H9 (cell line): Measurements from ENCODE around the gene GSE1. TPM values are rescaled to one million over a fixed set of nuclear protein-coding genes. Genes with fewer than 3 reads are reported as not detected.
A peak's percentile ranks its signal among the peaks of the same experiment; 100 is the strongest.

ENCODE experiments used
- DNase-seq: peaks from one replicate; pipeline ENCODE4 v3.0.0-alpha.2; 2017
- H2AFZ ChIP-seq: one replicate; pipeline ENCODE4 v1.6.1; 2013; ENCODE audit warnings: mild to moderate bottlenecking, low read length, control low read depth, moderate library complexity
- H2AK5ac ChIP-seq: 2 replicates; pipeline ENCODE4 v1.6.1; 2013; ENCODE audit warnings: low read length, control low read depth, mixed read lengths; ENCODE audit not compliant: insufficient read length
- H2BK120ac ChIP-seq: one replicate; pipeline ENCODE4 v1.6.1; 2013; ENCODE audit warnings: low read depth, mild to moderate bottlenecking, low read length, control low read depth, inconsistent platforms; ENCODE audit not compliant: poor library complexity, severe bottlenecking
- H2BK12ac ChIP-seq: 2 replicates; pipeline ENCODE4 v1.6.1; 2013; ENCODE audit warnings: low read length, control low read depth, mixed read lengths, low read depth; ENCODE audit not compliant: insufficient read length
- H2BK15ac ChIP-seq: 2 replicates; pipeline ENCODE4 v1.6.1; 2013; ENCODE audit warnings: low read depth, low read length, control low read depth
- H2BK20ac ChIP-seq: one replicate; pipeline ENCODE4 v1.6.1; 2013; ENCODE audit warnings: low read depth, mild to moderate bottlenecking, low read length, control low read depth, inconsistent platforms; ENCODE audit not compliant: poor library complexity, severe bottlenecking
- H2BK5ac ChIP-seq: 2 replicates; pipeline ENCODE4 v1.6.1; 2013; ENCODE audit warnings: low read length, control low read depth, mixed read lengths; ENCODE audit not compliant: insufficient read length
- H3K14ac ChIP-seq: 2 replicates; pipeline ENCODE4 v1.6.1; 2013; ENCODE audit warnings: low read length, control low read depth; ENCODE audit not compliant: insufficient read depth
- H3K18ac ChIP-seq: 2 replicates; pipeline ENCODE4 v1.6.1; 2013; ENCODE audit warnings: low read depth, mild to moderate bottlenecking, mixed read lengths, low read length, control low read depth; ENCODE audit not compliant: insufficient read length
- H3K23ac ChIP-seq: 2 replicates; pipeline ENCODE4 v1.6.1; 2013; ENCODE audit warnings: low read length, control low read depth, mixed read lengths, low read depth; ENCODE audit not compliant: insufficient read length
- H3K23me2 ChIP-seq: 2 replicates; pipeline ENCODE4 v1.6.1; 2013; ENCODE audit warnings: low read depth, mild to moderate bottlenecking, mixed read lengths, low read length, control low read depth; ENCODE audit not compliant: insufficient read length, poor library complexity, severe bottlenecking
- H3K27ac ChIP-seq: 2 replicates; pipeline ENCODE4 v1.5.1; 2013; ENCODE audit warnings: low read length, control low read depth, mixed read lengths, low read depth; ENCODE audit not compliant: insufficient read length
- H3K27me3 ChIP-seq: 2 replicates; pipeline ENCODE4 v1.6.1; 2013; ENCODE audit warnings: low read length, control low read depth, inconsistent platforms; ENCODE audit not compliant: insufficient read depth
- H3K4ac ChIP-seq: 2 replicates; pipeline ENCODE4 v1.6.1; 2013; ENCODE audit warnings: low read depth, mild to moderate bottlenecking, control low read depth, inconsistent platforms, low read length, moderate library complexity
- H3K4me1 ChIP-seq: 2 replicates; pipeline ENCODE4 v1.6.1; 2013; ENCODE audit warnings: low read length, control low read depth, inconsistent platforms; ENCODE audit not compliant: insufficient read depth
- H3K4me2 ChIP-seq: 2 replicates; pipeline ENCODE4 v1.6.1; 2013; ENCODE audit warnings: low read length, control low read depth, mixed read lengths; ENCODE audit not compliant: insufficient read length, insufficient read depth
- H3K56ac ChIP-seq: 2 replicates; pipeline ENCODE4 v1.6.1; 2013; ENCODE audit warnings: low read depth, mild to moderate bottlenecking, mixed read lengths, low read length, control low read depth; ENCODE audit not compliant: insufficient read length
- H3K79me1 ChIP-seq: 2 replicates; pipeline ENCODE4 v1.6.1; 2013; ENCODE audit warnings: low read depth, mild to moderate bottlenecking, moderate library complexity, low read length, control low read depth, inconsistent platforms; ENCODE audit not compliant: insufficient read depth, poor library complexity, severe bottlenecking
- H3K79me2 ChIP-seq: 2 replicates; pipeline ENCODE4 v1.6.1; 2013; ENCODE audit warnings: low read length, control low read depth, inconsistent platforms; ENCODE audit not compliant: insufficient read depth
- H3K9ac ChIP-seq: 2 replicates; pipeline ENCODE4 v1.6.1; 2013; ENCODE audit warnings: low read length, control low read depth, mixed read lengths; ENCODE audit not compliant: insufficient read length; ENCODE audit errors: extremely low read depth
- H3K9me3 ChIP-seq: one replicate; pipeline ENCODE4 v1.6.1; 2013; ENCODE audit warnings: low read depth, low read length, inconsistent platforms; ENCODE audit not compliant: control insufficient read depth
- H3T11ph ChIP-seq: one replicate; pipeline ENCODE4 v1.6.1; 2013; ENCODE audit warnings: mild to moderate bottlenecking, low read length, control low read depth, inconsistent platforms
- H4K20me1 ChIP-seq: one replicate; pipeline ENCODE4 v1.6.1; 2013; ENCODE audit not compliant: control insufficient read depth, insufficient read length, insufficient read depth
- H4K5ac ChIP-seq: 2 replicates; pipeline ENCODE4 v1.6.1; 2013; ENCODE audit warnings: low read depth, mild to moderate bottlenecking, mixed read lengths, low read length, control low read depth; ENCODE audit not compliant: insufficient read length
- H4K8ac ChIP-seq: replicated peaks from 2 replicates; pipeline ENCODE4 v1.6.1; 2013; ENCODE audit warnings: low read length, control low read depth, mixed read lengths, low read depth; ENCODE audit not compliant: insufficient read length
- H4K91ac ChIP-seq: 2 replicates; pipeline ENCODE4 v1.6.1; 2013; ENCODE audit warnings: low read depth, mild to moderate bottlenecking, moderate library complexity, mixed read lengths, low read length, control low read depth; ENCODE audit not compliant: insufficient read length
- H3K27ac Mint-ChIP-seq, 3 experiments: 2 replicates in 2 of 3; 3 replicates in 1 of 3; pipeline ENCODE4 v1.8.0; 2020 to 2021; ENCODE audit warnings: mixed read lengths in 3 of 3, mild to moderate bottlenecking in 1 of 3, moderate library complexity in 1 of 3
- H3K27me3 Mint-ChIP-seq: 2 replicates; pipeline ENCODE4 v1.8.0; 2021; ENCODE audit warnings: low read depth, mild to moderate bottlenecking, moderate library complexity, mixed read lengths
- H3K36me3 Mint-ChIP-seq, 3 experiments: 2 replicates in 2 of 3; 3 replicates in 1 of 3; pipeline ENCODE4 v1.8.0; 2020 to 2021; ENCODE audit warnings: low read depth in 3 of 3, mixed read lengths in 3 of 3; ENCODE audit not compliant: insufficient read depth in 1 of 3
- H3K4me1 Mint-ChIP-seq, 2 experiments: 2 replicates each; pipeline ENCODE4 v1.8.0; 2020; ENCODE audit warnings: mixed read lengths in 2 of 2
- H3K4me3 Mint-ChIP-seq, 2 experiments: 2 replicates in 1 of 2; 3 replicates in 1 of 2; pipeline ENCODE4 v1.8.0; 2020 to 2021; ENCODE audit warnings: mild to moderate bottlenecking in 2 of 2, mixed read lengths in 2 of 2, moderate library complexity in 1 of 2
- H3K9me3 Mint-ChIP-seq, 2 experiments: 2 replicates in 1 of 2; 3 replicates in 1 of 2; pipeline ENCODE4 v1.8.0; 2020; ENCODE audit warnings: mild to moderate bottlenecking in 2 of 2, mixed read lengths in 2 of 2, moderate library complexity in 1 of 2
- CTCF ChIP-seq: fragments of 200-600 bp; sonication (generic); conservative IDR thresholded peaks from 3 replicates; pipeline ENCODE4 v1.8.0; 2021; ENCODE audit warnings: antibody characterized with exemption, mild to moderate bottlenecking
- WGBS: extraction: QIAGEN DNeasy Blood & Tissue Kit; methylation state at CpG from one replicate; pipeline ENCODE4 v1.1.7; 2013; ENCODE audit warnings: missing lambda C conversion rate, low lambda C conversion rate, mixed read lengths; ENCODE audit not compliant: insufficient read length; ENCODE audit errors: extremely low coverage; 5-methylcytosine and 5-hydroxymethylcytosine counted together
- total RNA-seq: library from RNA; stranded (reverse); gene quantifications from 2 replicates; pipeline ENCODE4 v1.2.1, GENCODE V29; 2021

GSE1 gene
- total RNA-seq, 1 experiment from 2014 or later = 125 TPM

- H3K9me3 ChIP-seq = no peaks in the 10 kb centered on the region
- H3K14ac ChIP-seq = no peak overlapping the region
- no peak overlapping the region for H2AFZ ChIP-seq
- no peak for TF ChIP-seq CTCF
- H4K91ac ChIP-seq = no peak overlapping the region
- H3K4me2 ChIP-seq = no peak overlapping the region
- H3K27ac ChIP-seq = no peak overlapping the region
- no peak overlapping the region for H3T11ph ChIP-seq
- no peak overlapping the region for H3K9ac ChIP-seq
- Mint-ChIP-seq H3K27ac (peak overlapping the region in 1 of 3 experiments; percentile 82; a peak in 3 of 7 replicates), H3K36me3 (peaks cover 59 to 92% (median 91%) of the 10 kb centered on the region in 3 experiments), H3K9me3 (no peaks in the 10 kb centered on the region), H3K27me3 (no peaks in the 10 kb centered on the region; the same call in 1 of the 2 replicates), H3K4me1 (peaks cover 4% of the 10 kb centered on the region in 2 experiments; a peak in 3 of 4 replicates), H3K4me3 (no peak overlapping the region)
- H3K79me2 ChIP-seq = no peaks in the 10 kb centered on the region
- H2BK12ac ChIP-seq = no peak overlapping the region
- no peak overlapping the region for H2BK120ac ChIP-seq
- H3K56ac ChIP-seq = no peak overlapping the region
- H3K4me1 ChIP-seq = no peaks in the 10 kb centered on the region
- no peak overlapping the region for H2BK15ac ChIP-seq
- no peaks in the 10 kb centered on the region for H4K20me1 ChIP-seq
- H2BK5ac ChIP-seq = no peak overlapping the region
- H2BK20ac ChIP-seq = no peak overlapping the region
- no peak overlapping the region for H4K8ac ChIP-seq
- H3K23me2 ChIP-seq = no peaks in the 10 kb centered on the region
- H3K27me3 ChIP-seq = no peaks in the 10 kb centered on the region
- H2AK5ac ChIP-seq = no peak overlapping the region
- WGBS = no CpG with 5 or more reads among the region's 38 CpGs
- no peak overlapping the region for H3K23ac ChIP-seq
- no peak overlapping the region for H4K5ac ChIP-seq
- no peak overlapping the region for H3K18ac ChIP-seq
- H3K4ac ChIP-seq = no peak overlapping the region
- no peaks in the 10 kb centered on the region for H3K79me1 ChIP-seq
- no peak for DNase-seq
Measured at GRCh38 chr16:85662976-85663830, 50.1 kb downstream of the GSE1 start.
